Nephron (organoid): ENCODE measurements around the gene DCST1.
A peak's percentile ranks its signal among the peaks of the same experiment; 100 is the strongest.

Experiments used
- H3K27ac Mint-ChIP-seq, 3 experiments: 2 replicates each; pipeline ENCODE4 v1.8.0; 2020; ENCODE audit warnings: mixed read lengths in 3 of 3, mild to moderate bottlenecking in 2 of 3, moderate library complexity in 1 of 3
- H3K27me3 Mint-ChIP-seq: 2 replicates; pipeline ENCODE4 v1.8.0; 2021; ENCODE audit warnings: low read depth, mild to moderate bottlenecking, moderate library complexity, mixed read lengths
- H3K36me3 Mint-ChIP-seq: 2 replicates; pipeline ENCODE4 v1.8.0; 2020; ENCODE audit warnings: low read depth, mixed read lengths
- H3K4me1 Mint-ChIP-seq: 2 replicates; pipeline ENCODE4 v1.8.0; 2020; ENCODE audit warnings: mixed read lengths
- H3K4me3 Mint-ChIP-seq, 3 experiments: 2 replicates each; pipeline ENCODE4 v1.8.0; 2020; ENCODE audit warnings: mild to moderate bottlenecking in 3 of 3, mixed read lengths in 3 of 3, moderate library complexity in 2 of 3
- H3K9me3 Mint-ChIP-seq: 2 replicates; pipeline ENCODE4 v1.8.0; 2020; ENCODE audit warnings: mixed read lengths
- CTCF ChIP-seq, 3 experiments: fragments of 200-600 bp; sonication (generic); IDR thresholded peaks; one replicate each; pipeline ENCODE4 v1.5.0; 2021; ENCODE audit warnings: antibody characterized with exemption in 3 of 3; ENCODE audit not compliant: unreplicated experiment in 3 of 3

Gene DCST1

GRCh38 chr1:155057788-155058211, 24.2 kb downstream of the DCST1 start:
- no peak overlapping the region for H3K4me3 Mint-ChIP-seq
- no peak overlapping the region for H3K27ac Mint-ChIP-seq
- TF ChIP-seq CTCF (IDR thresholded peaks at IDR 0.05; ENCODE audit: unreplicated experiment in 3 of 3), result no peak
- H3K4me1 Mint-ChIP-seq, result peaks cover 7% of the 10 kb centered on the region
- H3K36me3 Mint-ChIP-seq, result no peaks in the 10 kb centered on the region
- no peaks in the 10 kb centered on the region for H3K9me3 Mint-ChIP-seq
- peaks cover 10% of the 10 kb centered on the region for H3K27me3 Mint-ChIP-seq

- Mint-ChIP-seq H3K4me3 (no peak overlapping the region), H3K4me1 (peaks cover 26% of the 10 kb centered on the region), H3K27me3 (peaks cover 17% of the 10 kb centered on the region), H3K36me3 (no peaks in the 10 kb centered on the region), H3K27ac (no peak overlapping the region), H3K9me3 (no peaks in the 10 kb centered on the region)
- TF ChIP-seq CTCF (IDR thresholded peaks at IDR 0.05; ENCODE audit: unreplicated experiment in 3 of 3), result no peak
Observed at GRCh38 chr1:155060736-155061135, 27.1 kb downstream of the DCST1 start.

GRCh38 chr1:155061381-155062150, 27.9 kb downstream of the DCST1 start:
- peak; percentile 96 to 98 (median 98) for TF ChIP-seq CTCF (IDR thresholded peaks at IDR 0.05; ENCODE audit: unreplicated experiment in 3 of 3)

DNA sequence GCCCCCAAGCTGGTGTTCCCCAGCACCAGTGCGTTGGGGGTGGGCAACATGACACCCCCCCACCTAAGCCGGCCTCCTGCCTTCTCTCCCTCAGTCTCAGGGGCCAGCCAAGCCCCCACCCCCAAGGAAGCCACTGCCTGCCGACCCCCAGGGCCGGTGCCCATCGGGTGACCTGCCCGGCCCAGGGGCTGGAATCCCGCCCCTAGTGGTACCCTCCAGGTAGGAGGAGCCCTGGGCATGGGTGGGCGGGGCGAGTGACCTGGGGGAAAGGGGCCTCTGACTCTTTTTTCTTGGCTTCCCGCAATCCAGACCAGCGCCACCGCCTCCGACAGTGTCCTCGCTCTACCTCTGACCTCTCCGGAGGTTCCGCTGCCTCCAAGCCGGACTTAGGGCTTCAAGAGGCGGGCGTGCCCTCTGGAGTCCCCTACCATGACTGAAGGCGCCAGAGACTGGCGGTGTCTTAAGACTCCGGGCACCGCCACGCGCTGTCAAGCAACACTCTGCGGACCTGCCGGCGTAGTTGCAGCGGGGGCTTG, 28.6 kb downstream of the DCST1 start:
- H3K4me3 Mint-ChIP-seq, result peak overlapping the region; percentile 86 to 87 (median 86)
- peaks cover 9% of the 10 kb centered on the region for H3K36me3 Mint-ChIP-seq
- H3K9me3 Mint-ChIP-seq, result no peaks in the 10 kb centered on the region
- peaks cover 32% of the 10 kb centered on the region for H3K4me1 Mint-ChIP-seq
- no peak for TF ChIP-seq CTCF (IDR thresholded peaks at IDR 0.05; ENCODE audit: unreplicated experiment in 3 of 3)
- H3K27me3 Mint-ChIP-seq, result peaks cover 17% of the 10 kb centered on the region
- peak overlapping the region in 1 of 3 experiments; percentile 55 for H3K27ac Mint-ChIP-seq

More at GRCh38 chr1:155061381-155062150, 27.9 kb downstream of the DCST1 start:
- peaks cover 17% of the 10 kb centered on the region for H3K27me3 Mint-ChIP-seq
- no peaks in the 10 kb centered on the region for H3K9me3 Mint-ChIP-seq
- peak overlapping the region; percentile 28 to 72 (median 51) for H3K4me3 Mint-ChIP-seq
- H3K27ac Mint-ChIP-seq, result peak overlapping the region in 1 of 3 experiments; percentile 20
- H3K4me1 Mint-ChIP-seq, result peaks cover 32% of the 10 kb centered on the region
- H3K36me3 Mint-ChIP-seq, result peaks cover 4% of the 10 kb centered on the region

- Mint-ChIP-seq H3K4me1 (peaks cover 32% of the 10 kb centered on the region), H3K9me3 (no peaks in the 10 kb centered on the region), H3K27me3 (peaks cover 17% of the 10 kb centered on the region), H3K4me3 (peak overlapping the region; percentile 86 to 87 (median 86)), H3K27ac (peak overlapping the region in 2 of 3 experiments; percentile 66 to 90), H3K36me3 (peaks cover 12% of the 10 kb centered on the region)
- TF ChIP-seq CTCF (IDR thresholded peaks at IDR 0.05; ENCODE audit: unreplicated experiment in 3 of 3), result peak; percentile 82 to 93 (median 92)
Observed at GRCh38 chr1:155062702-155063411, 29.2 kb downstream of the DCST1 start.
